ENCODE measurements around the gene COMT.

DNA sequence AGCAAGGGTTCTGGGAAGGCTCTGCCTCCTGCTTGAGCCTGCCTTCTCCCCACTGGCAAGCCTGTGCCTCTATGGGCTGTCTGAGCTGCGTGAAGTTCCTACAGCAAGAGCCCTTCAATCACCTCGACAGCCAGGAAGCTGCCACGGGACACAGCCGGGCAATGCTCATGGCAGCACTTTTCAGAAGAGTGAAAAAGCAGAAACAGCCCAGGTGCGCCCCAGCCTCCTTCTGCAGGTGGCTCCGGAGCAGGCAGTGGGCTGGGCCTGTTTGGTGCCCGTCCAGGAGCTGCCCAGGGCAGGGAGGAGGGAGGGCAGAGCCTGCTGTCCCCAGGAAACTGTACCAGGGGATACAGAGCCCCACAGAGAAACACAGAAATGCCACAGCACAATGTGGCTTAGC, 24.6 kb upstream of the COMT start:
- TF ChIP-seq, protein P1, sequence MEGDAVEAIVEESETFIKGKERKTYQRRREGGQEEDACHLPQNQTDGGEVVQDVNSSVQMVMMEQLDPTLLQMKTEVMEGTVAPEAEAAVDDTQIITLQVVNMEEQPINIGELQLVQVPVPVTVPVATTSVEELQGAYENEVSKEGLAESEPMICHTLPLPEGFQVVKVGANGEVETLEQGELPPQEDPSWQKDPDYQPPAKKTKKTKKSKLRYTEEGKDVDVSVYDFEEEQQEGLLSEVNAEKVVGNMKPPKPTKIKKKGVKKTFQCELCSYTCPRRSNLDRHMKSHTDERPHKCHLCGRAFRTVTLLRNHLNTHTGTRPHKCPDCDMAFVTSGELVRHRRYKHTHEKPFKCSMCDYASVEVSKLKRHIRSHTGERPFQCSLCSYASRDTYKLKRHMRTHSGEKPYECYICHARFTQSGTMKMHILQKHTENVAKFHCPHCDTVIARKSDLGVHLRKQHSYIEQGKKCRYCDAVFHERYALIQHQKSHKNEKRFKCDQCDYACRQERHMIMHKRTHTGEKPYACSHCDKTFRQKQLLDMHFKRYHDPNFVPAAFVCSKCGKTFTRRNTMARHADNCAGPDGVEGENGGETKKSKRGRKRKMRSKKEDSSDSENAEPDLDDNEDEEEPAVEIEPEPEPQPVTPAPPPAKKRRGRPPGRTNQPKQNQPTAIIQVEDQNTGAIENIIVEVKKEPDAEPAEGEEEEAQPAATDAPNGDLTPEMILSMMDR (IDR thresholded peaks at IDR 0.05) = no peak
- no peak for TF ChIP-seq POLR2A (IDR thresholded peaks at IDR 0.05)

All from upper lobe of left lung (tissue), 4 donors.